NCI-H524 treated with DMSO at 0.1 percent for 48 hours (cell line): ENCODE measurements around the gene MAML2.

ENCODE experiments used
- DNase-seq: peaks from one replicate; lab custom pipeline; 2025; lab: John Stamatoyannopoulos, UW

The MAML2 gene

GRCh38 chr11:95964281-95964680, 378.7 kb downstream of the MAML2 start:
- no peak for DNase-seq

GRCh38 chr11:95961758-95962157, 381.2 kb downstream of the MAML2 start:
- DNase-seq = no peak

- DNase-seq = no peak
Measured at GRCh38 chr11:95950905-95951304, 392.1 kb downstream of the MAML2 start.

- DNase-seq = no peak
Measured at GRCh38 chr11:95948637-95949036, 394.4 kb downstream of the MAML2 start.

- no peak for DNase-seq
Measured at GRCh38 chr11:95944623-95945022, 398.4 kb downstream of the MAML2 start.

GRCh38 chr11:95943546-95943945, 399.4 kb downstream of the MAML2 start:
- no peak for DNase-seq

- no peak for DNase-seq
Measured at GRCh38 chr11:95939091-95939490, 403.9 kb downstream of the MAML2 start.

- DNase-seq = no peak
Measured at GRCh38 chr11:95937358-95937757, 405.6 kb downstream of the MAML2 start.

GRCh38 chr11:95933594-95933993, 409.4 kb downstream of the MAML2 start:
- no peak for DNase-seq

GRCh38 chr11:95931916-95932315, 411.1 kb downstream of the MAML2 start:
- DNase-seq = no peak

GRCh38 chr11:95930948-95931347, 412.0 kb downstream of the MAML2 start:
- DNase-seq = no peak

GRCh38 chr11:95926726-95927125, 416.3 kb downstream of the MAML2 start:
- no peak for DNase-seq
